Cortex of kidney (tissue), 1 donor: Measurements from ENCODE around the gene CHRNA7.
"Not testable (repeated sequence)": the region's sequence is repeated elsewhere in the genome, so short reads cannot be mapped to it uniquely, and the experiment has no call there.

Experiments
- DNase-seq: peaks from one replicate; lab custom pipeline; 2025; lab: John Stamatoyannopoulos, UW

CHRNA7 gene

GRCh38 chr15:32193780-32194179 is 163.5 kb downstream of the CHRNA7 start:
- not testable (repeated sequence) for DNase-seq

GRCh38 chr15:32196206-32196605 is 165.9 kb downstream of the CHRNA7 start:
- DNase-seq, result not testable (repeated sequence)

GRCh38 chr15:32198938-32199337 is 168.6 kb downstream of the CHRNA7 start:
- not testable (repeated sequence) for DNase-seq

GRCh38 chr15:32209081-32209480 is 178.8 kb downstream of the CHRNA7 start:
- not testable (repeated sequence) for DNase-seq

GRCh38 chr15:32218666-32219065 is 188.4 kb downstream of the CHRNA7 start:
- no peak for DNase-seq
